HPDE6-E6E7 (cell line): Measurements from ENCODE around the gene LRATD1.

ENCODE experiments used
- DNase-seq: peaks from one replicate; pipeline ENCODE4 v3.0.0; 2011; ENCODE audit warnings: missing footprints; ENCODE audit errors: extremely low spot score

LRATD1 gene

DNA sequence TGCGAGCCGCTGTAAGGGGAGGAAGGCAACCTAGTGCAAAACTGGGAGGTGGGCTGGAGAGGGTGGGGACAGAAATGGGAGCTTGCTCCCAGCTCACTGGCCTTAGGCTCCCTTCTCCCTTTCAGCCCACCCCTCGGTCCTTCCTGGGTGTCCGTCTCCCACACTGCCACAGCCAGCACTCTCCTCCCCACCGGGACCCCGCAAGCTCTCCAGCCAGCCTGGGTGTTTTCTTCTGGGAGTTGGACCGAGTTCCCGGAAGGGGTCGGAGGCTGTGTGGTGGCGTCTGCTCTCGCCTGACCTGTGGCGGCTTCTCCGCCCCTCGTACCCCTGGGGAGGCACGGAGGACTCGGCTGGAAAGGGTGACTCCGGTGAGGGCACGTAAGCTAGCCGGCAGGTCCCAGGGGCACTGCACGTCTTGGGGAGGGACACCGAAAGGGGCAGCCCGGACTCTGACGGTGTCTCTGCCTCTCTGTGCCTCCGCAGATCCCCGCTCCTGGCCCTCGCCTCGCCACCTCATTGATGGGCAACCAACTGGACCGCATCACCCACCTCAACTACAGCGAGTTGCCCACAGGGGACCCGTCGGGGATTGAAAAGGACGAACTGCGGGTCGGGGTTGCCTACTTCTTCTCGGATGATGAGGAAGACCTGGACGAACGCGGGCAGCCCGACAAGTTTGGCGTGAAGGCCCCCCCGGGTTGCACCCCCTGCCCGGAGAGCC is 1.1 kb downstream of the LRATD1 start:
- no peak for DNase-seq

- DNase-seq, result no peak
Measured at GRCh38 chr2:14634182-14634488, 1.6 kb downstream of the LRATD1 start.

DNA sequence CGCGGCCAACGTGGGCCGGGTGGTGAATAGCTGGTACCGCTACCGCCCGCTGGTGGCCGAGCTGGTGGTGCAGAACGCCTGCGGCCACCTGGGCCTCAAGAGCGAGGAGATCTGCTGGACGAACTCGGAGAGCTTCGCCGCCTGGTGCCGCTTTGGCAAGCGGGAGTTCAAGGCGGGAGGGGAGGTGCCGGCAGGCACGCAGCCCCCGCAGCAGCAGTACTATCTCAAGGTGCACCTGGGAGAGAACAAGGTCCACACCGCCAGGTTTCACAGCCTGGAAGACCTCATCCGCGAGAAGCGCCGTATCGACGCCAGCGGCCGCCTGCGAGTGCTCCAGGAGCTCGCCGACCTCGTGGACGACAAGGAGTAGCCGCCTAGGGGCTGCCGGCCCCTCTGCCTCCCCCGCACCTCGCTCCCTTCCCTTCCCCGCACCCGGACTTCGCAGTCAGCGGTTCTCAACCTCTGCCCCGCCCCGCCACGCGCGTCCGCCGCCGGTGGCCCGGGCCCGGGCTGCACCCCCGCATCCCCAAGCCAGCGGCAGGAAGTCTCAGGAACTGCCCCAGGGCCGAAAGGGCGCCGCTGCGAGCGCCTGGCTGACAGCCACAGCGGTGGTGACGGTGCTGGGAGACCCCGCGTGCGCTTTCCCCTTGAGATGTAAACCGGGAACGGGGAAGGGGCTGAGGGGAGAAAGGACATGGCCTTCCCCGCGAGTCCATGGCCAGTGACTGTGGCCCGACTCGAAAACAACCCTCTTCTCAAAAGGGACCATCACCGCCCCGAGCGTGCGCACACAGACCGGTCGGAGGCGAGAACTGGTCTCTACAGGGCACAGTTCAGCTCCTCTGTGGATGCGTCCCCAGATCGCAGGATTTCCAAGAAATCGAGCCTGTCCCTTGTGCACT is 2.2 kb downstream of the LRATD1 start:
- DNase-seq, result peak; percentile 79

- DNase-seq, result peak; percentile 78
Measured at GRCh38 chr2:14635391-14635871, 2.9 kb downstream of the LRATD1 start.

DNA sequence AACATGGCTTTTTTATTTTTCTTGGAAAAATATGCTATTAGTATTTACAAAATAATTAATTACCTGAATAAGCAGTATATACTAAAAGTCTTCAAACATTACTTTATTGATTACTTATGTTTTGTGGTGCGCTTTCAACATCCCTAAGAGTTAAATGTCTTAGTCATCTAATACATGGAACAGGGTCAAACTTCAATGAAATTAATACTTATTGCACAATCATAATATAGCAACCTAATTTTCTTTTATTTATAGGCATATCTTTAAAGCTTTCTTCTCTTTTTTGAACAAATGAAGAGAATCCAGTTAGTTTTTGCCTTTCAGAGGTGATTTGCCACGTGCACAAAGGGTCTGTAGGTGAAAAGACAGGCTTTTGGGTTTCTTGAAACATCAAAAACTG is 6.0 kb downstream of the LRATD1 start:
- no peak for DNase-seq

DNA sequence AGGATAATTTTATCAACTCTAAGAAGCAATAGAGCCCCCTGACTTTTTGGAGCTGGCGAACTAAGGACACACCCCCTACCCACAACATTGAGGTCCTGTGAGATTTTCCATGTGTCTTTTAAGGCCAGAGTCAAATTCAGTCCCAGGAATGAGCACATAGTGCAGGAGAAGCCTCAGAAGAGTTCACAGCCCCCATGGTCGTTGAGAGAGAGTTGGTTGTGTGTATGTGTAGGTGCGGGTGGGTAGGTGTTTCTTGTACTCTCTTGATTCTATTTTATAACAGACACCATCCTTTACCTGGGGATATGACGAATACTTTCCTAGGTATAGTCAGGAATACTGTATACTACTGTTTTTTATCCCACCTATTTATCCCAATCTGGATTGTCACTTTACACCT is 8.6 kb downstream of the LRATD1 start:
- DNase-seq, result no peak

GRCh38 chr2:14642499-14642898 is 10.0 kb downstream of the LRATD1 start:
- no peak for DNase-seq

GRCh38 chr2:14647714-14648113 is 15.2 kb downstream of the LRATD1 start:
- DNase-seq, result no peak

DNA sequence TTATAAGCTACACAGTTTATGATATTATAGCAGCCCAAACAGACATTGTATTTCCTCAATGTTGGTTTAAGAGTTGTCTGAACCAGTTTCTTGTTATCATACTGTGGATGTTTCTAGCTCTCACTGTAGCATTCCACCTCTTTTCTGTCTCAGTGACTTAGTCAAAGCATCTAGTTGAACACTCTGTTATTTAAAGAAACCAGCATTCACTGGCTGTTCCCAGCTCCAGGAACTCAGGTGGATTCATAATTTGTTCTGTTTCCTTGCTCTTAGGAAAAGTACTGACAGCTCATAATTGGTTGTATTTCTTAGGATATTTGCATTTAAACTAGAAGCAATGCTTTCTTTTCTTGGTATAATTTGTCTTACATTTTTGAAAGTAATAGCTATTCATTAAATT is 17.5 kb downstream of the LRATD1 start:
- DNase-seq, result no peak

DNA sequence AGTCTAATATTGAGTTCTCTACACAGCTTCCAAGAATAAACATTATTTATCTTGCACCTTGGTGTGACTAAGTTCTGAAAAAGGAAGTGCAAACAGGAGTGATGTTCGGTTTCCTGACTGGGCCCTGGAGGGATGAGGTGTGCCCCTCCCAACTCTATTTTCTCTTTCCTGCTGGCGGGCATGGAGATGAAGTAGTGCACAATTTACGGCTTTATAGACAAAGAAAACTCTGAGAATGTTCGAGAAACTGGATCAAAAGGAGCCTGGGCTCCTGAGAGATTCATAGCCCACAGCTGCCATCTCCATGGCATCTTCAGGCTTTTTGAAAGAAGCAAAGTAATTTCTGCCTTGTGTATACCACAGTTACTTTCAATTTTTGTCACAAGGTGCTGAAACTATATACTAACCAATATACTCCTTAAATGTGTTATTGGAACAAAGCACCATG is 22.3 kb downstream of the LRATD1 start:
- no peak for DNase-seq

DNA sequence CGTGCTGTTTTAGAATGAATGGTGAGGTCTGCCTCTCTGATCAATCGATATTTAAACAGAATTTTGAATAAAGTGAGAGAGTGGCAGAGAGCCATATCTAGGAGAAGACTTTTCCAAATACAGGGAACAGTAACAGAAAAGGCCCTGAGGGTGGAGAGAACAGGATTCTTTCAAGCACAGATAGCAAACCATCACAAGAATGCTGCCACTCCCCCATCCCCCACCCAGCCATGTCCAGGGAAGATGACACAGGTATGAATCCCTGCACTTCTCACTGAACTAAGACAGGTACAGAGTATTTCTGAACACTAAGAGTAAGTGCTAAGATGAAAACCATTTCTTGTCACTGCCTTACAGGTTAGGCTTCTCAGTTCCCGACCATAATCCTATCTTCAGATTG is 23.6 kb downstream of the LRATD1 start:
- DNase-seq, result no peak

GRCh38 chr2:14661163-14661562 is 28.6 kb downstream of the LRATD1 start:
- no peak for DNase-seq

DNA sequence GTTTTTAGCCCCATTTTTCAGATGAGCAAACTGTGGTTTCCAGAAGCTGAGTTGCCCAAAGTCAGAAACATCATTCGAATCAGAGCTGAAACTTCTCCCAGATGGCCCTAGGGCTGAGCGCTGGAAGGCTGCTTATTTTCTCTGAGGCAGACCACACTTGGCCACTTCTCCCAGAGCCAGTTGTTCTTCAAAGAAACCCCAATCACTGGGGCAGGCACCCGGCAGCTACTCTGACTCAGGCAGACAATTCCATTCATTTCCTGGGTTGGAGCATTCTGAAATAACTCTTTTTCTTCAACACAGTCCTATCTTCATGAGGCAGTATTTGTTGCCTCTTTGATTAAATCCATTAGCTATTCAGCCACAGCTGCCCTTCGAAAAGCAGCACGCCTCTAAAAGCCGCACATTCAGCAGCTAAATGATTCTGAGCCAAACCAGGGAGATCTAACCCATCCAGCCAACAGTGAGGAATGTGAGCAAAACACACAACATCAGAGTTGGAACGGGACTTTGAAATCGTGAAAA is 40.9 kb downstream of the LRATD1 start:
- no peak for DNase-seq

DNA sequence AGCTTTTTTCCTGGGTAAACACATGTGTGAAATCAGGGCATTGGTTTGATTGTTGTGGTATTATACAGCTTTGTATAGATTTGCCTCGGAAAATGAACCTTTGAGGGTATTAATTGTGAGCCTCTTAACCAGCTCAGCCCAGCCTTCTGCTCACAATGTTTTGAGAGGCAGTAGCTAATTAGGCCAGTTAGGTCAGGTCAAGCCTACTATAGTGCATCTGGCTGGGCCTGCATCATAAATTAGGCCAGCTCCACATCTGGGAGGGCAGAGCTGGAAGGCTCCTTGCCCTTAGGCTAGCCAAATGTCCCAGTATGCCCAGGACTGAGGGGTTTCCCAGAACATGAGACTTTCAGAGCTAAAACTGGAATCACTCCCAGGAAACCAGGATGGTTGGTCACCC is 43.0 kb downstream of the LRATD1 start:
- DNase-seq, result no peak

DNA sequence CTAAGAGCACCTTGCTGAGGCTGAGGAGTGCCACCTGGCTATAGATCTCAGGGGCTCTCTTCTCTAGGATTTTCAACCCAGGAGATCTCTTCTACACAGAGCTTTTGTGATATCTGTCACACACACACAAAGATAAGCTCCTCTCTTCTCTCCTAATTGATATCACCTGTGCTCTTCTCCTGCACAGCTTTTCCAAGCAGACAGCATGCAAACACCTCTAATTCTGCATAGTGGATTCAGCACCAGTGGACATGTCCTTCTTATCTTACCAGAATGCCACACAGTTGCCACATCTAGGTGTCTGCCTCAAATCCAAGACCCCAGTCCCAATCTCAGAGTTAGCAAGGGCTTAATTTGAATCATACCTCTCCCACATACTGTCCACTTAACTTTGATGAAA is 43.9 kb downstream of the LRATD1 start:
- no peak for DNase-seq

DNA sequence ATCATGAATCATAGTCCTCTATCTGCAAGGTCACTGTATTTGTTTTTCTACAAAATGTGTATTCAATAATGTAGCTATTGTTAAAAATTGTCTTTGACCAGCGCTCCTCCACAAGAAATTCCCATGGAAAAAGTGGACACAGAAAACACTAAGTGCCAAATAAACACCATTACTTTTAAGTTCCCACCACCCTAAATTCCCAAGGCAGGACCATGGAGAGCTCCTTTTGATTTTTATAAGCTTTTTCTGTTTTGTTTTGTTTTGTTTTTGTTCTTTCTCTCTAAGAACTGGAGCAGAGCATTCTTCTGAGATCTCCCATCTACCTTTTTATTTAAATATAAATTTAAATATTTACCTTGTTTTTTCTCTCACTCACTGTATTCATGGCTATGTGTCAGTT is 44.5 kb downstream of the LRATD1 start:
- no peak for DNase-seq

GRCh38 chr2:14678761-14679160 is 46.2 kb downstream of the LRATD1 start:
- no peak for DNase-seq

- no peak for DNase-seq
Measured at GRCh38 chr2:14681608-14682007, 49.1 kb downstream of the LRATD1 start.
